ENCODE data around the gene TRAK1. TPM values are rescaled to one million over a fixed set of nuclear protein-coding genes. Genes with fewer than 3 reads are reported as not detected.

TRAK1 gene
- total RNA-seq, 1 experiment from 2014 or later, result 46.8 TPM

- no peaks in the 10 kb centered on the region for H3K9me2 ChIP-seq (ENCODE audit: insufficient read depth)
- H3K9me3 ChIP-seq (ENCODE audit: insufficient read depth, low read depth), result no peaks in the 10 kb centered on the region
- H2AFZ ChIP-seq, result no peak overlapping the region
- H3K4me1 ChIP-seq (replicated peaks; ENCODE audit: insufficient read depth), result peaks cover 20% of the 10 kb centered on the region
- intact Hi-C loops (cut with micrococcal nuclease; ENCODE audit: unreplicated experiment), result loop anchor here (5.0 kb wide), 1 partner anchor 58 kb away; no protein-coding TSS in a partner anchor
- ChIA-PET POLR2A (ENCODE audit: unreplicated experiment) (no interaction called here), CTCF (no interaction called here)
- peaks cover 14% of the 10 kb centered on the region for H3F3A ChIP-seq (ENCODE audit: insufficient read depth, low read depth)
- no peak overlapping the region for H3K27ac ChIP-seq
- no peaks in the 10 kb centered on the region for H3K27me3 ChIP-seq (ENCODE audit: insufficient read depth, low read depth)
- no peak overlapping the region for H3K4me3 ChIP-seq
- TF ChIP-seq CTCF (conservative IDR thresholded peaks at IDR 0.05), result no peak
- TF ChIP-seq EZH2 (IDR thresholded peaks at IDR 0.05; ENCODE audit: low read depth), result no peak
- DNase-seq, result no peak
- no TSS peak for BruUV-seq (replicated peaks)
- no peaks in the 10 kb centered on the region for H4K20me1 ChIP-seq (ENCODE audit: insufficient read depth)
- no peaks in the 10 kb centered on the region for H3K36me3 ChIP-seq (ENCODE audit: low read depth)
- peaks cover 40% of the 10 kb centered on the region for H3K79me2 ChIP-seq (ENCODE audit: low read depth)
- H3K4me2 ChIP-seq, result no peak overlapping the region
Observed at GRCh38 chr3:42175386-42176240, 84.5 kb downstream of the TRAK1 start.

GRCh38 chr3:42176242-42177034, 85.3 kb downstream of the TRAK1 start:
- TF ChIP-seq EZH2 (IDR thresholded peaks at IDR 0.05; ENCODE audit: low read depth) (no peak), CTCF (conservative IDR thresholded peaks at IDR 0.05) (no peak)
- Histone ChIP-seq H3K4me3 (no peak overlapping the region), H3K9me2 (ENCODE audit: insufficient read depth) (no peaks in the 10 kb centered on the region), H2AFZ (no peak overlapping the region), H3K27ac (no peak overlapping the region), H4K20me1 (ENCODE audit: insufficient read depth) (no peaks in the 10 kb centered on the region), H3K79me2 (ENCODE audit: low read depth) (peaks cover 42% of the 10 kb centered on the region), H3K4me2 (no peak overlapping the region), H3K36me3 (ENCODE audit: low read depth) (no peaks in the 10 kb centered on the region), H3K27me3 (ENCODE audit: insufficient read depth, low read depth) (no peaks in the 10 kb centered on the region), H3K9me3 (ENCODE audit: insufficient read depth, low read depth) (no peaks in the 10 kb centered on the region), H3F3A (ENCODE audit: insufficient read depth, low read depth) (peaks cover 14% of the 10 kb centered on the region), H3K4me1 (replicated peaks; ENCODE audit: insufficient read depth) (peaks cover 20% of the 10 kb centered on the region)
- ChIA-PET POLR2A (ENCODE audit: unreplicated experiment) (no interaction called here), CTCF (no interaction called here)
- no peak for DNase-seq
- no TSS peak for BruUV-seq (replicated peaks)
- intact Hi-C loops (cut with micrococcal nuclease; ENCODE audit: unreplicated experiment), result loop anchor here (5.0 kb wide), 1 partner anchor 59 kb away; no protein-coding TSS in a partner anchor

- Histone ChIP-seq H3K4me3 (no peak overlapping the region), H3K9me3 (ENCODE audit: insufficient read depth, low read depth) (no peaks in the 10 kb centered on the region), H3K36me3 (ENCODE audit: low read depth) (no peaks in the 10 kb centered on the region), H3K4me1 (replicated peaks; ENCODE audit: insufficient read depth) (peaks cover 20% of the 10 kb centered on the region), H3K79me2 (ENCODE audit: low read depth) (peaks cover 43% of the 10 kb centered on the region), H2AFZ (no peak overlapping the region), H3F3A (ENCODE audit: insufficient read depth, low read depth) (peaks cover 14% of the 10 kb centered on the region), H3K27me3 (ENCODE audit: insufficient read depth, low read depth) (no peaks in the 10 kb centered on the region), H3K9me2 (ENCODE audit: insufficient read depth) (no peaks in the 10 kb centered on the region), H3K27ac (no peak overlapping the region), H4K20me1 (ENCODE audit: insufficient read depth) (no peaks in the 10 kb centered on the region), H3K4me2 (no peak overlapping the region)
- BruUV-seq (replicated peaks), result no TSS peak
- CTCF ChIA-PET, result interaction anchor here (0.5 kb wide), 1 partner anchor 17 kb away, joined by 3 read pairs; no protein-coding TSS in a partner anchor
- TF ChIP-seq CTCF (conservative IDR thresholded peaks at IDR 0.05) (no peak), EZH2 (IDR thresholded peaks at IDR 0.05; ENCODE audit: low read depth) (no peak)
- intact Hi-C loops (cut with micrococcal nuclease; ENCODE audit: unreplicated experiment), result loop anchor here (5.0 kb wide), 1 partner anchor 60 kb away; no protein-coding TSS in a partner anchor
- POLR2A ChIA-PET (ENCODE audit: unreplicated experiment), result no interaction called here
- DNase-seq, result no peak
Observed at GRCh38 chr3:42177068-42177800, 86.1 kb downstream of the TRAK1 start.
